GM18870 (cell line): ENCODE data around the gene ELP4.

Source experiments
- ATAC-seq: cut with Tn5 transposase; IDR thresholded peaks from one replicate; pipeline ENCODE4 v1.9.1; 2021; ENCODE audit warnings: moderate library complexity; ENCODE audit not compliant: unreplicated experiment

ELP4 gene

GRCh38 chr11:31768749-31769640 lies 259.4 kb downstream of the ELP4 start:
- ATAC-seq = no peak

GRCh38 chr11:31770011-31770700 lies 260.6 kb downstream of the ELP4 start:
- no peak for ATAC-seq

- no peak for ATAC-seq
Measured at GRCh38 chr11:31772412-31772811, 262.8 kb downstream of the ELP4 start.

- no peak for ATAC-seq
Measured at GRCh38 chr11:31779374-31779791, 269.8 kb downstream of the ELP4 start.

DNA sequence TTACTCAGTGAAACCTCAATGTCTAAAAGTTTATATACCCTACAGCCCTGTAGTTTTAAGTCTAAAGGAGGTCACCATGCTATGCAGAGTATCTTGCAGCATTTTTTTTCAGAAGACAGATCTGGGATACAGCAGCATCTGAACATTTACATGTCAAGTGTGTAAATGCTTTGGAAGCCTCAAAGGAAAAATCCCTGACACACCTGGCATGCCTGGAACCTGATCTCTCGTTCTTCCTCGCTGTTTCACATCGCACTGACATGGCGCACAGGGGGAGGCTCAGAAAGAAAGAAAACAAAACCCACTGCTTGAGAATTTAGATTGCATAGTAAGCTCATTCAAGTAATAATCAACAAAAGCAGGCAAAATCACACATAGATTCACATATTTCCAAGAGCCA lies 270.5 kb downstream of the ELP4 start:
- ATAC-seq = no peak

GRCh38 chr11:31780480-31780971 lies 271.0 kb downstream of the ELP4 start:
- ATAC-seq = no peak

DNA sequence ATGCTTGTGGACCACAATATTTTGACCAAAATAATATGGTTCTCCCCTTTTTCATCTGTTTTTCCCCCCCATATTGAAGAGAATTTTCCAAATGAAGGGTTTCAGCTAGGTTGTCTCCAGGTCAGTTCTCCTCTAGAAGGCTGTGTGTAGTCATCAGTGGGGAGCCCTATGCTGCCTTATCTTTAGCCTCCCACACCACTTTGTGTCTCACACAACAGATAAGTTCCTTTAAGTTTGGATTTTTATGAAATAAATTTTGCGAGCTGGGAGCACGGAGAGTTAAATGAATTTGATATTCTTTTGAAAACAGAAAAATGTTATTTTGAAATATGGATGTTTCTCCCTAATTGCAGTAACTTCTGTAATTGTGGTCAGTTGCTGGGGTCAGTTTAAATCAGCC lies 272.7 kb downstream of the ELP4 start:
- no peak for ATAC-seq

DNA sequence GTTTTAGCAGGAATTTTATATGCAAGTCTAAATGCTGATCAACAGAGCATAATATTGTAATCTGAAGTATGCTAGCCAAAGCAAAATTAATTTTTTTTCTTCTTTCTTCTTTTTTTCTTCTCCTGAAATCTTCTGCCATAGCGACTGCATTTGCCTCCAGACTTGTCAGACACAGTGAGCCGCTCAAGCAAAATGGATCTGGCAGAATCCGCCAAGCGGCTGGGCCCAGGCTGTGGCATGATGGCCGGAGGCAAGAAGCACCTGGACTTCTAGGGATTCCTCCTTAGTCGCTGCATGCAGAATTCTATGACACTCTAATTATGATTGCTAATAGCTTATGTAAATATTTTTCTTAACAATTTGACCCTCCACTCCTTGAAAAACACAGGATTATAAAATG lies 273.7 kb downstream of the ELP4 start:
- no peak for ATAC-seq

- no peak for ATAC-seq
Measured at GRCh38 chr11:31784611-31785010, 275.0 kb downstream of the ELP4 start.

GRCh38 chr11:31786996-31787685 lies 277.6 kb downstream of the ELP4 start:
- no peak for ATAC-seq

DNA sequence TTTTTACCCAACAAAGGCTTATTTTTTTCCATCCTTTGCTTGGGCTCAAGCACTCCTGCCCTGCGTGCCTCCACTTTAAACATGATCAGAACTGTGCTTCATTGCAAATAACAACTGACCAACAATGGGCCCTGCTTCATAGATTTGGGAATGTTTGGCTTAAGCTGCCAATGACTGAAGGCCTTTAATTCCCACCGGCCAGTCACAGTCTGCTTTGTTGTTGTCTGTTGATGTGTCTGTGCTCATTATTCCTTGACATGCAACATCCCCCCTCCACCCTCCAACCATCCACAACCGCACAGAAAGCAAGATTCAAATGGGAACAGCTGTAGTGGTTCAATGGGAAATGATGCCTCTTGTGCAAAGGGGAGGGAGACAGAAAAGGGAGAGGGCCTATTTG lies 278.5 kb downstream of the ELP4 start:
- no peak for ATAC-seq

DNA sequence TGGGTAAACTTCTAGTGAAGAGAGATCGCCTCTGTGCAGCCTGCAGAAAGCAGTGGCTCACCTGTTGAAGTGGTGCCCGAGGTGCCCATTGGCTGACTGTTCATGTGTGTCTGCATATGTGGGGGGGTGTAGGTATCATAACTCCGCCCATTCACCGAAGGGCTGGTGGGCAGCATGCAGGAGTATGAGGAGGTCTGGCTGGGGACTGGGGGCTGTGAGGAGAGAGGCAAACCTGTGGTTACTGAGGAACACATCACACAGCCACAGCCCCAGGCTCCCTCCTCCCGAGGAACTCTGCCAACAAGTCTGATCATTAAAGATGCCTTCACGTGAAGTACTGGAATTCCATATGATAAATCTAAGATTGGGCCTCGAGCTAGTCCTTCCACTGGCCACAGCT lies 281.1 kb downstream of the ELP4 start:
- ATAC-seq = no peak

GRCh38 chr11:31792036-31792435 lies 282.5 kb downstream of the ELP4 start:
- no peak for ATAC-seq

- ATAC-seq = no peak
Measured at GRCh38 chr11:31792456-31792855, 282.9 kb downstream of the ELP4 start.

GRCh38 chr11:31793264-31793663 lies 283.7 kb downstream of the ELP4 start:
- ATAC-seq = no peak

- ATAC-seq = no peak
Measured at GRCh38 chr11:31794548-31794947, 285.0 kb downstream of the ELP4 start.

DNA sequence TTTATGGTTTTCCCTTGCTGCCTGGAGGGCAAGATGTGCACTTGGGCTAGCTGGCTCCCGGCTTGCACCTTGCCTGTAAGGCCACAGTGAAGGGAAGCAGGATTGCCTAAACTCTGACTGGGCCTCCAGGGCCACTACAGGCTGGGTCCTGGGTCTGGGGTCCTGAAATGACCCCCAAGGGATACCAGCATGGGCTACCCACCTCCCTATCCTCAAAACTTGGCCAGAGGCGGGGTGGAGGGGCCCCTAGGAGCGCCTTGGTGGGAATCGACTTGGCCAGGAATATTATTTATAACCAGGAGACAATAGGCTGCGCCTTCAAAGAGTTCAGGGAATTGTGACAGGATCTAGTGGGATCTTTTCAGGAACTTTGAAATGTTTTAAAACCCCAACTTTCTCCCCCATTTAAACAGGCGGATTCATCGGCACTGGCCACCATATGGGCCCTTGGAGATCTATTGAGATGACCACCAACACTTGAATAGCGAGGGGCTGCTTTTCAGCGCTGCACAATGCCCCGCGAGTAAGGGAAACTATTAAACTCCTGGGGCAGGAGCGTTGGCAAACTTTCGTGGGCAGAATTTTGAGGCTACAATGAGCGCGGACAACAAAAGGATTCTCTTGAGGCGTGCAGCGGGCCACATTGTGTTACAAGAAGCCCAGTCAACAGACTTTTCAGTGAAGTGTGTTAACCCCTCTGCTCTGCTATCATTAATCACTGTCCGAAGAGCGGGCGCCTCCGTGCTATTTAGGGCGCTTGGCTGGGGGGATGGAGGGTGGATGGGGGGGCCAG lies 286.3 kb downstream of the ELP4 start:
- ATAC-seq = no peak

GRCh38 chr11:31796499-31797189 lies 287.1 kb downstream of the ELP4 start:
- no peak for ATAC-seq

DNA sequence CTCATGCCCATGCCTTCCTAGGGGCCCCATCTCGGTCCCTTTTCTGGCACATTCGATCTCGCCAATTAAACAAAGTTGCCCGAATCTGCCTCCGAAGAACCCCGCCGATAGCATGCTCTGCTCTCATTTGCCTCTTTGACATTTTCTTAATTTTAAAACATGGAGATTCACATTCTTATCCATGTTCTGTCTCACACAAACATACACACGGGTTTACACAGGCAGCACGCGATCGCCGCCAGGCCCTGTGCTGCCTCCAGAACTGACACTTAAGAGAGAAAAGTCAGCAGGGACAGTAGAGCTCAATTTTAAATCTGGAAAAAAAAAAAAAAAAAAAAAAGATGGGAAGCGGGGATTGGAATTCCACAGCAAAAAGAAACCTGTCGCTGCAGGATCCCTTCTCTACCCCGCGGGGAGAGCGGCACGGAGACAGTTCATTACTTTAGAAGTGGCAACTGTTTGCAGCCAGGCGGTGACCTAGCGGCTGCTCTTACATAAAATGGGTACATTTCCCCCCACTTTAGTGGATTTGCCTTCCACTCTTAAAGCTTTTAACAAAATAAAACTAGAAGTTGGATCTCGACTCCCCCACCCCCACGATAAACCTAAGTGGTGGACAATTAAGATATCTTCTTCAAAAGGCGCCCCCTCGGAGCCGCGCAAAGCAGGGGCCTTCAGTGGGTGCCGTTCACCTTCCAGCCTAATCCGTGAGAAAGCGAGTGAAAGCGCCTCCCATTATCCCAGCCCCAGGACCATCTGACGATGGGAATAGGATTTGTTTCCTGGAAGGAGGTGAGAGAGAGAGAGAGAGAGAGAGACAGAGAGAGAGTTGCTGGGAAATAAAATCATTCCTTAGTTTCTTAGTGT lies 287.9 kb downstream of the ELP4 start:
- ATAC-seq = no peak
